Stimulated activated CD8-positive, alpha-beta memory T cell treated with anti-CD3 and anti-CD28 coated beads, Interleukin-15, amount 100 ng/mL, for 48 hours (primary cell): ENCODE results near the gene IQGAP2.
"Not testable (repeated sequence)": the region's sequence is repeated elsewhere in the genome, so short reads cannot be mapped to it uniquely, and the experiment has no call there.

Experiments
- DNase-seq, 2 donors: peaks; one replicate each; pipeline ENCODE4 v3.0.0-alpha.2; 2020; ENCODE audit warnings: low read depth in 2 of 2

Gene IQGAP2

GRCh38 chr5:76662521-76662920 lies 259.4 kb downstream of the IQGAP2 start:
- DNase-seq: no peak

GRCh38 chr5:76663573-76663972 lies 260.5 kb downstream of the IQGAP2 start:
- DNase-seq: no peak

- no peak for DNase-seq
Measured at GRCh38 chr5:76664079-76664478, 261.0 kb downstream of the IQGAP2 start.

- DNase-seq: no peak
Measured at GRCh38 chr5:76667495-76667894, 264.4 kb downstream of the IQGAP2 start.

GRCh38 chr5:76669245-76669644 lies 266.2 kb downstream of the IQGAP2 start:
- DNase-seq: no peak

- no peak for DNase-seq
Measured at GRCh38 chr5:76670508-76670907, 267.4 kb downstream of the IQGAP2 start.

GRCh38 chr5:76672242-76672641 lies 269.2 kb downstream of the IQGAP2 start:
- DNase-seq: no peak

GRCh38 chr5:76673125-76673524 lies 270.0 kb downstream of the IQGAP2 start:
- no peak for DNase-seq

- DNase-seq: no peak
Measured at GRCh38 chr5:76674330-76675066, 271.4 kb downstream of the IQGAP2 start.

GRCh38 chr5:76675364-76675763 lies 272.3 kb downstream of the IQGAP2 start:
- no peak for DNase-seq

GRCh38 chr5:76677849-76678472 lies 274.9 kb downstream of the IQGAP2 start:
- DNase-seq: no peak

GRCh38 chr5:76679231-76679630 lies 276.1 kb downstream of the IQGAP2 start:
- DNase-seq: no peak

GRCh38 chr5:76680826-76681225 lies 277.7 kb downstream of the IQGAP2 start:
- not testable (repeated sequence) for DNase-seq

- no peak for DNase-seq
Measured at GRCh38 chr5:76681287-76681686, 278.2 kb downstream of the IQGAP2 start.

- no peak for DNase-seq
Measured at GRCh38 chr5:76682387-76682786, 279.3 kb downstream of the IQGAP2 start.

- no peak for DNase-seq
Measured at GRCh38 chr5:76683816-76684731, 281.0 kb downstream of the IQGAP2 start.

GRCh38 chr5:76684756-76685519 lies 281.9 kb downstream of the IQGAP2 start:
- DNase-seq: no peak

- DNase-seq: no peak
Measured at GRCh38 chr5:76685704-76686103, 282.6 kb downstream of the IQGAP2 start.

- DNase-seq: no peak
Measured at GRCh38 chr5:76688212-76688611, 285.1 kb downstream of the IQGAP2 start.

- no peak for DNase-seq
Measured at GRCh38 chr5:76688836-76689235, 285.8 kb downstream of the IQGAP2 start.

GRCh38 chr5:76689321-76690036 lies 286.4 kb downstream of the IQGAP2 start:
- DNase-seq: no peak
